Heart left ventricle (tissue), 16 donors: ENCODE results near the gene ZNF487. TPM values are rescaled to one million over a fixed set of nuclear protein-coding genes. Genes with fewer than 3 reads are reported as not detected.
A peak's percentile ranks its signal among the peaks of the same experiment; 100 is the strongest.

Experiments
- ATAC-seq, 4 donors: fragments of 200-7000 bp; cut with Tn5 transposase; one replicate each; pipeline ENCODE4 v1.9.1; 2020 to 2022; ENCODE audit warnings: moderate library complexity in 4 of 4, mild to moderate bottlenecking in 3 of 4, moderate number of reproducible peaks in 1 of 4
- DNase-seq, 5 donors: peaks; one replicate each; pipeline ENCODE4 v3.0.0-alpha.2; 2020
- H3K27ac ChIP-seq, 12 donors: fragments of 200-600 bp; sonication (generic) in 4 of 12; one replicate each; pipeline versions ENCODE4 v1.5.0 to v1.8.0; 2016 to 2022; ENCODE audit warnings: mild to moderate bottlenecking in 2 of 12
- H3K27me3 ChIP-seq, 9 donors: fragments of 200-600 bp; sonication (generic) in 2 of 9; one replicate each; pipeline versions ENCODE4 v1.5.1 to v1.8.0; 2016 to 2022; ENCODE audit warnings: mild to moderate bottlenecking in 3 of 9
- H3K36me3 ChIP-seq, 9 donors: fragments of 200-600 bp; sonication (generic) in 2 of 9; one replicate each; pipeline versions ENCODE4 v1.5.0 to v1.8.0; 2018 to 2022; ENCODE audit warnings: mild to moderate bottlenecking in 2 of 9
- H3K4me1 ChIP-seq, 12 donors: fragments of 200-600 bp; sonication (generic) in 4 of 12; one replicate each; pipeline versions ENCODE4 v1.5.0 to v1.8.0; 2016 to 2022; ENCODE audit warnings: mild to moderate bottlenecking in 3 of 12
- H3K4me3 ChIP-seq, 12 donors: fragments of 200-600 bp; sonication (generic) in 4 of 12; one replicate each; pipeline versions ENCODE4 v1.5.0 to v1.8.0; 2017 to 2022; ENCODE audit warnings: mild to moderate bottlenecking in 9 of 12, moderate library complexity in 4 of 12
- H3K9me3 ChIP-seq, 12 donors: fragments of 200-600 bp; sonication (generic) in 4 of 12; one replicate each; pipeline versions ENCODE4 v1.5.0 to v1.8.0; 2016 to 2022; ENCODE audit warnings: mild to moderate bottlenecking in 1 of 12
- CTCF ChIP-seq, 12 donors: fragments of 200-600 bp; sonication (generic) in 4 of 12; IDR thresholded peaks; one replicate each; pipeline versions ENCODE4 v1.5.0 to v1.8.0; 2018 to 2022; ENCODE audit warnings: antibody characterized with exemption in 12 of 12, mild to moderate bottlenecking in 5 of 12
- POLR2A ChIP-seq, 2 donors: fragments of 450-650 bp; IDR thresholded peaks; one replicate each; pipeline ENCODE4 v1.6.1; 2017; ENCODE audit warnings: antibody characterized with exemption in 2 of 2, mild to moderate bottlenecking in 2 of 2, moderate library complexity in 2 of 2
- WGBS, 4 donors: extraction: QIAGEN DNeasy Blood & Tissue Kit in 2 of 4; methylation state at CpG; one replicate each; pipeline versions ENCODE4 v1.1.5 to v1.1.7; 2013 to 2018; 5-methylcytosine and 5-hydroxymethylcytosine counted together
- intact Hi-C, 10 donors: fragments of 100-400 bp; cut with DNase I; formaldehyde crosslinking; loops; one replicate each; pipeline versions ENCODE4 v1.11.1 to v1.14.2; 2022
- polyA plus RNA-seq, 2 donors: library from polyadenylated mRNA; stranded (reverse); fragments of 200-250 nt; gene quantifications; one replicate each; pipeline ENCODE4 v1.2.3, GENCODE V29; 2013
- total RNA-seq, 9 donors: library from RNA; depleted of rRNA in 2 of 9; stranded (reverse); fragments of >200 nt in 2 of 9; fragmentation: NEBNext Ultra II Directional in 3 of 9; extraction: Animal tissue kit (Norgen Biotek cat#: 25700) in 3 of 9; gene quantifications; one replicate each; pipeline versions ENCODE4 v1.1.0 to v1.2.4, GENCODE V29; 2016 to 2023
- donor health status: ischemic (EF 13 %, LVEDD 7.1; RV severe dilation, severe dysfunction).
- donor health status: healthy with polysubstance abuse.
- donor health status: DM: no; HTN: yes; CAD: no.
- donor health status: DM: no; HTN: no; CAD: no.
- donor health status: ischemic (EF 25% LVEDD 6.9; RV normal size, moderate dysfunction).
- donor health status: ischemic (EF 25% LVEDD 5.7; RV mildly dilated, moderate dysfunction).
- donor health status: healthy.
- donor health status: DM: yes; HTN: yes; CAD: no.
- donor health status: ischemic (EF 35%, LVEDD 5.7; RV mildly dilated, moderate dysfunction).
- donor health status: nonischemic (EF 11% LVEDD 7.7; RV severe dilation, severe dysfunction).
- donor health status: DM: yes; HTN: yes; CAD: no.
- donor health status: PGD.
- donor health status: ischemic (EF 29% LVEDD 5.4; RV normal size, mild dysfunction).
- donor health status: nonischemic (EF 23%, LVEDD 6.1; RV moderate dilation, normal function).

ZNF487 gene
- total and polyA plus RNA-seq, 11 donors, result 1.8 to 5.1 (median 2.4) TPM

GRCh38 chr10:43427166-43427825, 9.6 kb upstream of the ZNF487 start:
- intact Hi-C loops, result no loop called here

GRCh38 chr10:43430926-43431663, 5.8 kb upstream of the ZNF487 start:
- Histone ChIP-seq H3K4me3 (no peak overlapping the region), H3K9me3 (no peaks in the 10 kb centered on the region), H3K27ac (no peak overlapping the region), H3K4me1 (peaks cover 0 to 13% (median 6%) of the 10 kb centered on the region in 12 donors), H3K27me3 (no peaks in the 10 kb centered on the region), H3K36me3 (no peaks in the 10 kb centered on the region)
- no peak for ATAC-seq
- intact Hi-C loops, result no loop called here
- DNase-seq, result no peak
- WGBS, 4 donors, result 91 to 94% (median 92%) methylated on average over 8 of the region's 8 CpGs
- TF ChIP-seq POLR2A (IDR thresholded peaks at IDR 0.05) (no peak), CTCF (IDR thresholded peaks at IDR 0.05) (no peak)

More at GRCh38 chr10:43427166-43427825, 9.6 kb upstream of the ZNF487 start:
- Histone ChIP-seq H3K27me3 (no peaks in the 10 kb centered on the region), H3K36me3 (peaks cover 0 to 6% (median 0%) of the 10 kb centered on the region in 9 donors), H3K4me3 (no peak overlapping the region), H3K27ac (no peak overlapping the region), H3K4me1 (no peaks in the 10 kb centered on the region), H3K9me3 (no peaks in the 10 kb centered on the region)
- WGBS, 4 donors, result 88 to 93% (median 93%) methylated on average over 12 of the region's 12 CpGs
- DNase-seq (no peak), ATAC-seq (no peak)
- TF ChIP-seq POLR2A (IDR thresholded peaks at IDR 0.05), result no peak
- no peak for TF ChIP-seq CTCF (IDR thresholded peaks at IDR 0.05)

GRCh38 chr10:43437141-43437870, 395 bp downstream of the ZNF487 start:
- TF ChIP-seq CTCF (IDR thresholded peaks at IDR 0.05) (no peak), POLR2A (IDR thresholded peaks at IDR 0.05) (no peak)
- Histone ChIP-seq H3K27me3 (no peaks in the 10 kb centered on the region), H3K4me1 (peaks cover 0 to 26% (median 13%) of the 10 kb centered on the region in 12 donors), H3K27ac (peak overlapping the region; percentile 94 to 100 (median 98)), H3K36me3 (no peaks in the 10 kb centered on the region), H3K4me3 (peak overlapping the region; percentile 55 to 99 (median 81)), H3K9me3 (no peaks in the 10 kb centered on the region)
- WGBS, 4 donors, result 5 to 11% (median 7%) methylated on average over 12 to 30 of the region's 30 CpGs
- ATAC-seq (peak in 2 of 4 donors; percentile 2 to 10), DNase-seq (peak in 1 of 5 donors; percentile 45)
- intact Hi-C loops, result loop anchor here in 7 of 10 donors (2.0 to 5.0 kb wide), 4 partner anchors 17 to 75 kb away; no protein-coding TSS in a partner anchor
